GM23248 (cell line): ENCODE measurements around the gene RIMS4. TPM values are rescaled to one million over a fixed set of nuclear protein-coding genes. Genes with fewer than 3 reads are reported as not detected.

ENCODE experiments used
- DNase-seq: peaks from one replicate; pipeline ENCODE4 v3.0.0-alpha.2; 2015
- H2AFZ ChIP-seq: fragments of 200-600 bp; sonication (generic); 2 replicates; pipeline ENCODE4 v1.6.1; 2016; ENCODE audit warnings: antibody characterized with exemption
- H3F3A ChIP-seq: fragments of 200-600 bp; sonication (generic); 2 replicates; pipeline ENCODE4 v1.6.1; 2016; ENCODE audit warnings: mild to moderate bottlenecking, antibody characterized with exemption, mixed run types; ENCODE audit not compliant: insufficient read depth
- H3K27ac ChIP-seq: fragments of 200-600 bp; sonication (generic); 2 replicates; pipeline ENCODE4 v1.5.1; 2016; ENCODE audit warnings: mild to moderate bottlenecking
- H3K27me3 ChIP-seq: fragments of 200-600 bp; sonication (generic); replicated peaks from 2 replicates; pipeline ENCODE4 v1.6.1; 2016; ENCODE audit warnings: mild to moderate bottlenecking; ENCODE audit not compliant: insufficient read depth
- H3K36me3 ChIP-seq: fragments of 200-600 bp; sonication (generic); 2 replicates; pipeline ENCODE4 v1.6.1; 2016; ENCODE audit warnings: low read depth, mild to moderate bottlenecking
- H3K4me1 ChIP-seq: fragments of 200-600 bp; sonication (generic); 2 replicates; pipeline ENCODE4 v1.6.1; 2016; ENCODE audit warnings: mild to moderate bottlenecking; ENCODE audit not compliant: insufficient read depth
- H3K4me2 ChIP-seq: fragments of 200-600 bp; sonication (generic); one replicate; pipeline ENCODE4 v1.6.1; 2016; ENCODE audit warnings: mild to moderate bottlenecking; ENCODE audit not compliant: unreplicated experiment
- H3K4me3 ChIP-seq: fragments of 200-600 bp; sonication (generic); 2 replicates; pipeline ENCODE4 v1.5.1; 2016; ENCODE audit warnings: mild to moderate bottlenecking
- H3K79me2 ChIP-seq: fragments of 200-600 bp; sonication (generic); 2 replicates; pipeline ENCODE4 v1.6.1; 2016; ENCODE audit warnings: mild to moderate bottlenecking; ENCODE audit not compliant: insufficient read depth
- H3K9ac ChIP-seq: fragments of 200-600 bp; sonication (generic); 2 replicates; pipeline ENCODE4 v1.6.1; 2016; ENCODE audit warnings: mild to moderate bottlenecking
- H3K9me2 ChIP-seq: fragments of 200-600 bp; sonication (generic); 2 replicates; pipeline ENCODE4 v1.6.1; 2016; ENCODE audit warnings: mixed run types, mild to moderate bottlenecking, moderate library complexity; ENCODE audit not compliant: insufficient read depth
- H3K9me3 ChIP-seq: fragments of 200-600 bp; sonication (generic); one replicate; pipeline ENCODE4 v1.6.1; 2017; ENCODE audit warnings: low read depth
- H4K20me1 ChIP-seq: fragments of 200-600 bp; sonication (generic); 2 replicates; pipeline ENCODE4 v1.6.0; 2016; ENCODE audit not compliant: insufficient read depth
- EZH2 ChIP-seq: fragments of 200-600 bp; sonication (generic); IDR thresholded peaks from 2 replicates; pipeline ENCODE4 v1.6.1; 2018; ENCODE audit warnings: antibody characterized with exemption, mild to moderate bottlenecking; ENCODE audit not compliant: insufficient read depth, poor library complexity, severe bottlenecking
- EZH2phosphoT487 ChIP-seq: fragments of 200-600 bp; sonication (generic); IDR thresholded peaks from 2 replicates; pipeline ENCODE4 v1.6.1; 2018; ENCODE audit warnings: antibody characterized with exemption, moderate library complexity, mild to moderate bottlenecking, low read depth; ENCODE audit not compliant: insufficient read depth
- WGBS, 2 experiments: methylation state at CpG; one replicate each; pipeline ENCODE4 v1.1.6; 2015 to 2017; ENCODE audit warnings: low lambda C conversion rate in 2 of 2, low coverage in 1 of 2; ENCODE audit errors: missing lambda C conversion rate in 2 of 2; 5-methylcytosine and 5-hydroxymethylcytosine counted together
- in situ Hi-C: fragments of 300-500 bp; cut with MboI; formaldehyde crosslinking; loops from 2 replicates; pipeline ENCODE4 v1.15.0; 2020
- polyA plus RNA-seq: library from polyadenylated mRNA; unstranded; fragments of >200 nt; fragmentation: Nextera tagmentation; extraction: Ambion mirVana; gene quantifications from 2 replicates; pipeline ENCODE4 v1.2.1, GENCODE V29; 2016
- total RNA-seq: library from RNA; depleted of rRNA; stranded (reverse); fragments of >200 nt; shearing (Covaris generic); gene quantifications from 2 replicates; pipeline ENCODE4 v1.2.3, GENCODE V29; 2014

Gene RIMS4
- total and polyA plus RNA-seq, 2 experiments from 2014 or later: 0.22 TPM; not detected in 1

GRCh38 chr20:44761423-44761822 is 48.9 kb downstream of the RIMS4 start:
- no peaks in the 10 kb centered on the region for H3K4me1 ChIP-seq
- DNase-seq: peak; percentile 39
- WGBS, 2 experiments: 24 to 33% methylated on average over 3 of the region's 3 CpGs
- H3K9me3 ChIP-seq: no peaks in the 10 kb centered on the region
- H3K9me2 ChIP-seq: no peaks in the 10 kb centered on the region
- H3K4me2 ChIP-seq: no peak overlapping the region
- H3K36me3 ChIP-seq: no peaks in the 10 kb centered on the region
- in situ Hi-C loops: no loop called here
- no peaks in the 10 kb centered on the region for H3F3A ChIP-seq
- no peaks in the 10 kb centered on the region for H3K79me2 ChIP-seq
- TF ChIP-seq EZH2phosphoT487 (no peak), EZH2 (no peak)
- H4K20me1 ChIP-seq: no peaks in the 10 kb centered on the region
- H3K9ac ChIP-seq: no peak overlapping the region
- H3K4me3 ChIP-seq: no peak overlapping the region
- H3K27me3 ChIP-seq: peaks cover 10% of the 10 kb centered on the region
- no peak overlapping the region for H3K27ac ChIP-seq
- H2AFZ ChIP-seq: no peak overlapping the region

- Histone ChIP-seq H3F3A (no peaks in the 10 kb centered on the region), H3K27ac (no peak overlapping the region), H3K9me3 (no peaks in the 10 kb centered on the region), H3K27me3 (peaks cover 10% of the 10 kb centered on the region), H2AFZ (no peak overlapping the region), H4K20me1 (no peaks in the 10 kb centered on the region), H3K4me2 (no peak overlapping the region), H3K79me2 (no peaks in the 10 kb centered on the region), H3K4me1 (no peaks in the 10 kb centered on the region), H3K9ac (no peak overlapping the region), H3K36me3 (no peaks in the 10 kb centered on the region), H3K4me3 (no peak overlapping the region), H3K9me2 (no peaks in the 10 kb centered on the region)
- TF ChIP-seq EZH2 (no peak), EZH2phosphoT487 (no peak)
- 75 to 100% methylated on average over 1 of the region's 1 CpG for WGBS, 2 experiments
- in situ Hi-C loops: no loop called here
- no peak for DNase-seq
These were observed 50.8 kb downstream of the RIMS4 start for GRCh38 chr20:44759595-44759994.

GRCh38 chr20:44758247-44759101 is 51.9 kb downstream of the RIMS4 start:
- no peaks in the 10 kb centered on the region for H3K9me3 ChIP-seq
- no peaks in the 10 kb centered on the region for H3K79me2 ChIP-seq
- in situ Hi-C loops: no loop called here
- no peak overlapping the region for H2AFZ ChIP-seq
- no peaks in the 10 kb centered on the region for H4K20me1 ChIP-seq
- no peaks in the 10 kb centered on the region for H3K36me3 ChIP-seq
- H3K4me3 ChIP-seq: no peak overlapping the region
- H3F3A ChIP-seq: no peaks in the 10 kb centered on the region
- H3K27me3 ChIP-seq: peaks cover 7% of the 10 kb centered on the region; the same call in 1 of the 2 replicates
- no peak overlapping the region for H3K4me2 ChIP-seq
- 52 to 53% methylated on average over 10 of the region's 10 CpGs for WGBS, 2 experiments
- no peaks in the 10 kb centered on the region for H3K9me2 ChIP-seq
- no peak for TF ChIP-seq EZH2
- TF ChIP-seq EZH2phosphoT487: no peak
- no peak for DNase-seq
- no peaks in the 10 kb centered on the region for H3K4me1 ChIP-seq
- H3K9ac ChIP-seq: no peak overlapping the region
- H3K27ac ChIP-seq: no peak overlapping the region

- WGBS, 2 experiments: 77 to 81% methylated on average over 5 of the region's 5 CpGs
- Histone ChIP-seq H3K27ac (no peak overlapping the region), H3K27me3 (peaks cover 15% of the 10 kb centered on the region), H3K9ac (no peak overlapping the region), H3K4me2 (no peak overlapping the region), H3F3A (no peaks in the 10 kb centered on the region), H3K9me3 (no peaks in the 10 kb centered on the region), H3K4me3 (no peak overlapping the region), H3K4me1 (no peaks in the 10 kb centered on the region), H2AFZ (no peak overlapping the region), H3K9me2 (no peaks in the 10 kb centered on the region), H4K20me1 (no peaks in the 10 kb centered on the region), H3K79me2 (no peaks in the 10 kb centered on the region), H3K36me3 (no peaks in the 10 kb centered on the region)
- TF ChIP-seq EZH2: no peak
- TF ChIP-seq EZH2phosphoT487: no peak
- in situ Hi-C loops: no loop called here
- no peak for DNase-seq
These were observed 53.4 kb downstream of the RIMS4 start for GRCh38 chr20:44756956-44757355.
